Measurements from ENCODE around the gene TBX19. TPM values are rescaled to one million over a fixed set of nuclear protein-coding genes. Genes with fewer than 3 reads are reported as not detected.

Gene TBX19
- total and polyA plus RNA-seq, 10 donors: 1.7 to 4.7 (median 3.3) TPM

- Histone ChIP-seq H3K27ac (no peak overlapping the region), H3K36me3 (peaks cover 0 to 42% (median 2%) of the 10 kb centered on the region in 6 donors), H3K27me3 (replicated peaks in 1 of 7) (no peaks in the 10 kb centered on the region), H3K4me1 (no peaks in the 10 kb centered on the region), H3K4me3 (no peak overlapping the region), H3K9me3 (no peaks in the 10 kb centered on the region)
- no peak for DNase-seq
- WGBS, 5 donors: 79 to 86% (median 85%) methylated on average over 7 of the region's 7 CpGs
- TF ChIP-seq CTCF (IDR thresholded peaks at IDR 0.05 in 8 of 11, conservative IDR thresholded peaks at IDR 0.05 in 3 of 11) (no peak), POLR2A (IDR thresholded peaks at IDR 0.05) (no peak), POLR2AphosphoS5 (IDR thresholded peaks at IDR 0.05) (no peak)
- intact Hi-C loops (cut with DNase I; ENCODE audit: low total_unique reads): no loop called here
Measured at GRCh38 chr1:168303716-168304540, 23.3 kb downstream of the TBX19 start.

- intact Hi-C loops (cut with DNase I; ENCODE audit: low total_unique reads): no loop called here
- Histone ChIP-seq H3K27me3 (replicated peaks in 1 of 7) (no peaks in the 10 kb centered on the region), H3K4me3 (no peak overlapping the region), H3K36me3 (peaks cover 0 to 49% (median 5%) of the 10 kb centered on the region in 6 donors), H3K27ac (no peak overlapping the region), H3K9me3 (no peaks in the 10 kb centered on the region), H3K4me1 (no peaks in the 10 kb centered on the region)
- 85 to 99% (median 98%) methylated on average over 5 of the region's 5 CpGs for WGBS, 5 donors
- TF ChIP-seq POLR2AphosphoS5 (IDR thresholded peaks at IDR 0.05) (no peak), CTCF (IDR thresholded peaks at IDR 0.05 in 8 of 11, conservative IDR thresholded peaks at IDR 0.05 in 3 of 11) (no peak), POLR2A (IDR thresholded peaks at IDR 0.05) (no peak)
- DNase-seq: no peak
Measured at GRCh38 chr1:168304865-168305264, 24.2 kb downstream of the TBX19 start.

- no peak for DNase-seq
- no peak overlapping the region for H3K4me3 ChIP-seq
- 80 to 91% (median 90%) methylated on average over 7 to 12 of the region's 12 CpGs for WGBS, 5 donors
Measured at GRCh38 chr1:168312718-168313604, 32.3 kb downstream of the TBX19 start.

More at GRCh38 chr1:168312718-168313604, 32.3 kb downstream of the TBX19 start:
- Histone ChIP-seq H3K36me3 (peaks cover 0 to 58% (median 6%) of the 10 kb centered on the region in 6 donors), H3K27ac (no peak overlapping the region), H3K9me3 (no peaks in the 10 kb centered on the region), H3K4me1 (no peaks in the 10 kb centered on the region), H3K27me3 (replicated peaks in 1 of 7) (no peaks in the 10 kb centered on the region)
- TF ChIP-seq CTCF (IDR thresholded peaks at IDR 0.05 in 8 of 11, conservative IDR thresholded peaks at IDR 0.05 in 3 of 11) (no peak), POLR2AphosphoS5 (IDR thresholded peaks at IDR 0.05) (no peak), POLR2A (IDR thresholded peaks at IDR 0.05) (no peak)
- intact Hi-C loops (cut with DNase I; ENCODE audit: low total_unique reads): no loop called here
